Transverse colon (tissue), 3 donors: Measurements from ENCODE around the gene RGS9BP.

ENCODE experiments used
- CTCF ChIP-seq, 5 experiments: fragments of 200-600 bp in 3 of 5; fragments of 450-650 bp in 2 of 5; sonication (generic) in 3 of 5; IDR thresholded peaks; 1 replicate in 2 of 5; 2 replicates in 3 of 5; pipeline ENCODE4 v1.5.1; 2016 to 2017; ENCODE audit warnings: antibody characterized with exemption in 5 of 5, inconsistent platforms in 3 of 5, mild to moderate bottlenecking in 2 of 5, moderate library complexity in 1 of 5
- POLR2A ChIP-seq: fragments of 450-650 bp; IDR thresholded peaks from one replicate; pipeline ENCODE4 v1.6.1; 2016; ENCODE audit warnings: antibody characterized with exemption, mild to moderate bottlenecking, moderate library complexity

GRCh38 chr19:32658527-32658926, 17.1 kb upstream of the RGS9BP start:
- no peak for TF ChIP-seq POLR2A
- TF ChIP-seq CTCF (IDR thresholded peaks at IDR 0.05): no peak
